Naive thymus-derived CD8-positive, alpha-beta T cell (primary cell): ENCODE data around the gene MLLT3. TPM values are rescaled to one million over a fixed set of nuclear protein-coding genes. Genes with fewer than 3 reads are reported as not detected.

ENCODE experiments used
- ATAC-seq, 2 donors: fragments of 150-1000 bp; cut with Tn5 transposase in 1 of 2; sonication (Bioruptor Pico), chemical (Tn5 transposase) in 1 of 2; 1 replicate in 1 of 2; 2 replicates in 1 of 2; pipeline ENCODE4 v1.10.0; 2021; ENCODE audit warnings: mild to moderate bottlenecking in 2 of 2, moderate library complexity in 2 of 2
- POLR2A ChIA-PET: fragments of 350-600 bp; sonication (Branson Sonifier 250); formaldehyde crosslinking; loops from one replicate; lab custom pipeline; 2021; ENCODE audit warnings: antibody characterized with exemption; lab: Charles Lee
- DNase-seq, 10 donors: peaks; one replicate each; pipeline versions ENCODE4 v3.0.0 to v3.0.0-alpha.2; 2020 to 2022
- H3K27ac Mint-ChIP-seq, 10 donors: one replicate each; pipeline ENCODE4 v1.8.0; 2020 to 2022; ENCODE audit warnings: mild to moderate bottlenecking in 10 of 10, mixed read lengths in 10 of 10, moderate library complexity in 4 of 10, inconsistent platforms in 1 of 10
- H3K27me3 Mint-ChIP-seq, 5 donors: one replicate each; pipeline ENCODE4 v1.8.0; 2021 to 2022; ENCODE audit warnings: mixed read lengths in 5 of 5
- H3K36me3 Mint-ChIP-seq, 3 donors: one replicate each; pipeline ENCODE4 v1.8.0; 2020 to 2022; ENCODE audit warnings: mixed read lengths in 3 of 3, mild to moderate bottlenecking in 2 of 3, inconsistent platforms in 1 of 3
- H3K4me1 Mint-ChIP-seq, 4 donors: one replicate each; pipeline ENCODE4 v1.8.0; 2021 to 2022; ENCODE audit warnings: mixed read lengths in 4 of 4
- H3K4me3 Mint-ChIP-seq, 10 donors: one replicate each; pipeline ENCODE4 v1.8.0; 2020 to 2022; ENCODE audit warnings: mild to moderate bottlenecking in 10 of 10, mixed read lengths in 10 of 10, moderate library complexity in 6 of 10, inconsistent platforms in 1 of 10
- H3K9me3 Mint-ChIP-seq, 9 donors: one replicate each; pipeline ENCODE4 v1.8.0; 2020 to 2022; ENCODE audit warnings: mixed read lengths in 9 of 9, mild to moderate bottlenecking in 3 of 9, inconsistent platforms in 1 of 9, moderate library complexity in 1 of 9
- polyA plus RNA-seq, 3 donors: library from polyadenylated mRNA; unstranded; fragments of 300-500 nt; fragmentation: Illumina TruSeq; gene quantifications; one replicate each; pipeline ENCODE4 v1.2.3, GENCODE V29; 2021
- total RNA-seq, 8 experiments: library from RNA in 2 of 8; stranded (reverse) in 2 of 8; gene quantifications; one replicate each; pipeline ENCODE4 v1.2.3 and lab custom pipeline; 2021 to 2026

The MLLT3 gene
- total and polyA plus RNA-seq, 5 experiments from 2014 or later: 28.0 to 73.0 (median 42.9) TPM

GRCh38 chr9:20314981-20315380, 307.3 kb downstream of the MLLT3 start:
- peak; percentile 81 to 98 for ATAC-seq
- DNase-seq: peak in 5 of 10 donors; percentile 30 to 85 (median 58)
- Mint-ChIP-seq H3K4me1 (peaks cover 24 to 60% (median 44%) of the 10 kb centered on the region in 4 donors), H3K27me3 (no peaks in the 10 kb centered on the region), H3K9me3 (no peaks in the 10 kb centered on the region), H3K36me3 (no peaks in the 10 kb centered on the region), H3K4me3 (peak overlapping the region in 8 of 10 donors; percentile 4 to 52 (median 15)), H3K27ac (peak overlapping the region; percentile 39 to 96 (median 76))
- POLR2A ChIA-PET: interaction anchor here (0.9 to 3.0 kb wide), 2 partner anchors 15 to 25 kb away, joined by 3 to 9 read pairs; no protein-coding TSS in a partner anchor

GRCh38 chr9:20313415-20313814, 308.9 kb downstream of the MLLT3 start:
- Mint-ChIP-seq H3K4me3 (no peak overlapping the region), H3K36me3 (no peaks in the 10 kb centered on the region), H3K9me3 (no peaks in the 10 kb centered on the region), H3K27ac (peak overlapping the region in 2 of 10 donors; percentile 21 to 63), H3K27me3 (peaks cover 0 to 4% (median 0%) of the 10 kb centered on the region in 5 donors), H3K4me1 (peaks cover 25 to 45% (median 37%) of the 10 kb centered on the region in 4 donors)
- no peak for ATAC-seq
- DNase-seq: no peak
- POLR2A ChIA-PET: interaction anchor here (3.0 kb wide), 1 partner anchor 13 kb away, joined by 9 read pairs; no protein-coding TSS in a partner anchor

GRCh38 chr9:20312732-20313131, 309.6 kb downstream of the MLLT3 start:
- Mint-ChIP-seq H3K27me3 (peaks cover 0 to 4% (median 0%) of the 10 kb centered on the region in 5 donors), H3K27ac (peak overlapping the region in 2 of 10 donors; percentile 65 to 72), H3K9me3 (no peaks in the 10 kb centered on the region), H3K36me3 (no peaks in the 10 kb centered on the region), H3K4me1 (peaks cover 23 to 42% (median 32%) of the 10 kb centered on the region in 4 donors), H3K4me3 (no peak overlapping the region)
- ATAC-seq (no peak), DNase-seq (no peak)
- POLR2A ChIA-PET: no interaction called here

- H3K9me3 Mint-ChIP-seq: no peaks in the 10 kb centered on the region
- peaks cover 10 to 20% (median 13%) of the 10 kb centered on the region in 4 donors for H3K4me1 Mint-ChIP-seq
- ATAC-seq (no peak), DNase-seq (no peak)
- peaks cover 0 to 4% (median 0%) of the 10 kb centered on the region in 5 donors for H3K27me3 Mint-ChIP-seq
- no peaks in the 10 kb centered on the region for H3K36me3 Mint-ChIP-seq
- no peak overlapping the region for H3K4me3 Mint-ChIP-seq
- H3K27ac Mint-ChIP-seq: peak overlapping the region in 2 of 10 donors; percentile 11 to 40
- POLR2A ChIA-PET: interaction anchor here (0.7 kb wide), 1 partner anchor 14 kb away, joined by 4 read pairs; no protein-coding TSS in a partner anchor
Measured at GRCh38 chr9:20310024-20310423, 312.3 kb downstream of the MLLT3 start.

DNA sequence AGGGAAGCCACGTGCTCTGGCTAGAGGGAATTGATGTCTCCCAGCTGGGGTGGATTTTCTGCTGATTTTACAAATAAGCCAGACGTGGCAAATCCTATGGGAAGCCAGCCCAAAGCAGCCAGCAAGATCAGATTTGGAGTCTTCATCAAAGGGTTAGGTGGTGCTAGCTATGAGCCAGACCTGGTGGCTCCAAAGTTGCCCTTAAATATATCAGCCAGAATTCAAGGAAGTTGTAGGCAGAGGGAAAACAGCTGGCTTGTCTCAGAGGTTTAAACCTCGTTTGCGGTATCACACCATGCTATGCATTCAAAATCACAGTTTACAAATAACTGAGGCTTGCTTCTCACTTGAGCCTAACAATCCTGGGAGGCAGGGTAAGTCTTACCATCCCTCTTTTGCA, 313.2 kb downstream of the MLLT3 start:
- DNase-seq (no peak), ATAC-seq (no peak)
- H3K4me1 Mint-ChIP-seq: peaks cover 6 to 13% (median 8%) of the 10 kb centered on the region in 4 donors
- POLR2A ChIA-PET: no interaction called here
- H3K9me3 Mint-ChIP-seq: no peaks in the 10 kb centered on the region
- H3K27ac Mint-ChIP-seq: no peak overlapping the region
- H3K4me3 Mint-ChIP-seq: no peak overlapping the region
- peaks cover 0 to 4% (median 0%) of the 10 kb centered on the region in 5 donors for H3K27me3 Mint-ChIP-seq
- H3K36me3 Mint-ChIP-seq: no peaks in the 10 kb centered on the region

DNA sequence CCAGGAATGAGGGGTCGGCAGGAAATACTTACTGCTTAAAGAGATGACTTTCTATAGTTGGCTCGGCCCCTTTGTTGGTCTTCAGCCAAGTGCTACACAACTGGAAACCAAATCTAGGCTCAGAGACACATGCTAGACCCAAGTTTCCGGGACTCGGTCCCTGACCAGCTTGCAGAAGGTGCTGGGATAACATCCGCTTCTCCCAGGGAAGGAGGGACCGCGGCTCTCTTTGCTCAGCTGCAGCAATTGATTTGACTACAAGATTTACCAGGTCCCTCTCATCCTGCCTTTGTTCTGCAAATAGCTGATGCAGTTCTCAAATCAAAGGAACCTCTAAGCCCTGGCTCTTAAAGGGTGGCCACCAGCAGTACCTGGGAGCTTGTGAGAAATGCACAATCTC, 314.7 kb downstream of the MLLT3 start:
- Mint-ChIP-seq H3K4me3 (no peak overlapping the region), H3K4me1 (peaks cover under 1 to 6% (median 6%) of the 10 kb centered on the region in 4 donors), H3K9me3 (no peaks in the 10 kb centered on the region), H3K36me3 (no peaks in the 10 kb centered on the region), H3K27ac (no peak overlapping the region), H3K27me3 (peaks cover 0 to 4% (median 0%) of the 10 kb centered on the region in 5 donors)
- no peak for DNase-seq
- ATAC-seq: no peak
- POLR2A ChIA-PET: interaction anchor here (0.9 kb wide), 1 partner anchor 14 kb away, joined by 6 read pairs; no protein-coding TSS in a partner anchor

DNA sequence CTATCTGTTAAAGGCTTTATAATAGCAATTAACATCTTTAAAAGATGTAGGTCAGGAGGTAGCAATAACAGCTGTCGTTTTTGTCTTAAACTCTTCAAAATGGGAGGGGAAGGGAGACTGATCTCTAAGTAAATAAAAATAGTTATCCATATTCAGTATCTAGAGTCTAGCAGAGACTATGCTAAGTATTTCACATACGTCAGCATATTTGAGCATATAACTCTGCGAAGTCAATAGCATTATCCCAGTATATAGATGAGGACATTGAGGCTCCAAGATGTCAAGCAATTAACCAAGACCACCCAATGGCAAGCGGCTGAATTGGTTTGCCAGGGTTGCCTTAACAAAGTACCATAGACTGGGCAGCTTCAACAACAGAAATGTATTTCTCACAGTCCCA, 316.8 kb downstream of the MLLT3 start:
- Mint-ChIP-seq H3K27me3 (peaks cover 0 to 4% (median 0%) of the 10 kb centered on the region in 5 donors), H3K9me3 (no peaks in the 10 kb centered on the region), H3K36me3 (no peaks in the 10 kb centered on the region), H3K4me1 (peaks cover 8 to 20% (median 14%) of the 10 kb centered on the region in 4 donors), H3K27ac (no peak overlapping the region), H3K4me3 (no peak overlapping the region)
- DNase-seq: no peak
- POLR2A ChIA-PET: interaction anchor here (1.2 kb wide), 1 partner anchor 16 kb away, joined by 6 read pairs; no protein-coding TSS in a partner anchor
- no peak for ATAC-seq

- DNase-seq: no peak
- POLR2A ChIA-PET: interaction anchor here (0.6 kb wide), 1 partner anchor 55 kb away, joined by 3 read pairs; no protein-coding TSS in a partner anchor
- H3K4me1 Mint-ChIP-seq: peaks cover 8 to 33% (median 24%) of the 10 kb centered on the region in 4 donors
- no peak overlapping the region for H3K27ac Mint-ChIP-seq
- H3K9me3 Mint-ChIP-seq: no peaks in the 10 kb centered on the region
- ATAC-seq: no peak
- H3K27me3 Mint-ChIP-seq: no peaks in the 10 kb centered on the region
- H3K4me3 Mint-ChIP-seq: no peak overlapping the region
- H3K36me3 Mint-ChIP-seq: no peaks in the 10 kb centered on the region
Measured at GRCh38 chr9:20303996-20304395, 318.3 kb downstream of the MLLT3 start.

DNA sequence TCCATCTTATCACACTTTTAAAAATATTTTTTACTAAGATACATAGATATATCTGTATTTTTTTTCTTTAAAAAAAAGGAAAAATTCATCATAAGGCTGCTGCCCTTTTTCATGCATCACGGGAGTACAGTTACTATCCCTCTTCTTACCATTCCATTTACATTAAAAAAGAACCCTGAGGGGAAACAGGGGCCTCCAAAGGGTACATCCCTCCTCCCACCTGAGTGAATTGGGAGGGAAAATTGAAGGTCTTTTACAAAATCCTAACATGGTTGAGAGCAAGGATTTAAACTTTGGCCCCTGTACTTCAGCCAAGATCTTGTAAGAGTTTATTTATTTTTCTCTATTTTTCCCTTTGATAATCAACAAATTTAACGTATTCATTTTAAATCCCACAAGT, 319.2 kb downstream of the MLLT3 start:
- POLR2A ChIA-PET: no interaction called here
- Mint-ChIP-seq H3K9me3 (no peaks in the 10 kb centered on the region), H3K4me1 (peaks cover 10 to 39% (median 24%) of the 10 kb centered on the region in 4 donors), H3K27me3 (no peaks in the 10 kb centered on the region), H3K4me3 (no peak overlapping the region), H3K27ac (no peak overlapping the region), H3K36me3 (no peaks in the 10 kb centered on the region)
- no peak for ATAC-seq
- DNase-seq: no peak

GRCh38 chr9:20302197-20302596, 320.1 kb downstream of the MLLT3 start:
- no peak for ATAC-seq
- Mint-ChIP-seq H3K4me3 (no peak overlapping the region), H3K36me3 (no peaks in the 10 kb centered on the region), H3K4me1 (peaks cover 10 to 36% (median 24%) of the 10 kb centered on the region in 4 donors), H3K9me3 (no peaks in the 10 kb centered on the region), H3K27me3 (no peaks in the 10 kb centered on the region), H3K27ac (peak overlapping the region in 2 of 10 donors; percentile 15 to 70)
- DNase-seq: no peak
- POLR2A ChIA-PET: no interaction called here

DNA sequence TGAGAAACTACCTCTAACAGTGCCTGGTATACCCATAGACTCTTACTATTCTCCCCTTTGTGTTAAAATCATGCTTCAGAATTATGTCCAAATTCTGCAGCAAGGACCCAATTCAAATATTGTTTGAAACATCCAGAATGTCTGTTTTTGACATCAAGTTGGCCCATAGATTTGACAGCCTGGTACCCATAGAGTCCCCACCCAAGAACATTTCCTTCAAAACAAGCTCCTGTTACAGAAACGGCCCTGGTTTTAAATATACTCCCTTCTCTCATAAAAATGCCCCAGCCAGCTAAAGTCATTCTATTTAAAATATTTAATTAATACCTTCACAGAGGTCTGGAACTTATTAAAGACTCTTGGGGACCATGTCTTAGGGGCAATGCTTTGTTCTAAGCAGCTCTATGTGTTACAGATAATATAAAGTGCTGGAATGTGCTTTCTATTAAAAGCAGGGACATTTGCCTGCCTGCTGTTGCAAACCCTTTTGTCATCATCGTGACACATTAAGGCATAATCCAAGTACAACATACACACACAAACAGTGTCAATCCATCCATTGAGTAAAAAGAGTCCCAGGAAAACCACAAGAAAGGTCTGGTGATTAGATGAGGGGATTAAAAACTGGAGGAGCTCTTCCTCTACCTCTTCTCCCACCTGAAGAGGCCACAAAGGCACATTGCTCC, 321.7 kb downstream of the MLLT3 start:
- ATAC-seq: no peak
- no peaks in the 10 kb centered on the region for H3K27me3 Mint-ChIP-seq
- H3K36me3 Mint-ChIP-seq: no peaks in the 10 kb centered on the region
- peak overlapping the region; percentile 27 to 91 (median 72) for H3K27ac Mint-ChIP-seq
- DNase-seq: no peak
- H3K4me3 Mint-ChIP-seq: peak overlapping the region in 7 of 10 donors; percentile 12 to 57 (median 44)
- POLR2A ChIA-PET: interaction anchor here (0.6 to 1.6 kb wide), 7 partner anchors 14 to 76 kb away, joined by 3 to 9 read pairs (median 5); no protein-coding TSS in a partner anchor
- peaks cover 10 to 36% (median 24%) of the 10 kb centered on the region in 4 donors for H3K4me1 Mint-ChIP-seq
- no peaks in the 10 kb centered on the region for H3K9me3 Mint-ChIP-seq

- Mint-ChIP-seq H3K27me3 (no peaks in the 10 kb centered on the region), H3K27ac (no peak overlapping the region), H3K4me1 (peaks cover 12 to 36% (median 24%) of the 10 kb centered on the region in 4 donors), H3K36me3 (no peaks in the 10 kb centered on the region), H3K9me3 (peaks cover 0 to 21% (median 0%) of the 10 kb centered on the region in 9 donors), H3K4me3 (no peak overlapping the region)
- no peak for DNase-seq
- no peak for ATAC-seq
- POLR2A ChIA-PET: no interaction called here
Measured at GRCh38 chr9:20297646-20298084, 324.6 kb downstream of the MLLT3 start.

GRCh38 chr9:20295555-20295954, 326.7 kb downstream of the MLLT3 start:
- Mint-ChIP-seq H3K4me1 (peaks cover 11 to 23% (median 13%) of the 10 kb centered on the region in 4 donors), H3K9me3 (peaks cover 0 to 33% (median 3%) of the 10 kb centered on the region in 9 donors), H3K27me3 (no peaks in the 10 kb centered on the region), H3K36me3 (peaks cover 0 to 1% (median 0%) of the 10 kb centered on the region in 3 donors), H3K27ac (no peak overlapping the region), H3K4me3 (no peak overlapping the region)
- POLR2A ChIA-PET: no interaction called here
- ATAC-seq (no peak), DNase-seq (no peak)
